Neural cell (in vitro differentiated cells): Measurements from ENCODE around the gene PRPF38B. TPM values are rescaled to one million over a fixed set of nuclear protein-coding genes. Genes with fewer than 3 reads are reported as not detected.
"Not testable (repeated sequence)": the region's sequence is repeated elsewhere in the genome, so short reads cannot be mapped to it uniquely, and the experiment has no call there.

Experiments
- H2AFZ ChIP-seq: fragments of 200-600, 300-800 bp; sonication (generic), shearing (Covaris generic); 2 replicates; pipeline ENCODE4 v1.6.0; 2014; ENCODE audit warnings: low read depth, mild to moderate bottlenecking, antibody characterized with exemption, low read length, moderate library complexity
- H3F3A ChIP-seq: fragments of 200-600 bp; shearing (Covaris generic); 2 replicates; pipeline ENCODE4 v1.6.1; 2016; ENCODE audit warnings: mild to moderate bottlenecking, moderate library complexity, mixed read lengths, antibody characterized with exemption, low read length; ENCODE audit not compliant: insufficient read depth, poor library complexity, severe bottlenecking
- H3K27ac ChIP-seq: fragments of 200-600, 300-800 bp; sonication (generic), shearing (Covaris generic); 2 replicates; pipeline ENCODE4 v1.5.1; 2014; ENCODE audit warnings: mild to moderate bottlenecking, low read length, moderate library complexity
- H3K27me3 ChIP-seq: fragments of 300-800, 200-600 bp; sonication (generic), shearing (Covaris generic); 2 replicates; pipeline ENCODE4 v1.6.0; 2014; ENCODE audit warnings: mild to moderate bottlenecking, low read depth, low read length, moderate library complexity; ENCODE audit not compliant: insufficient read depth
- H3K36me3 ChIP-seq: fragments of 300-800, 200-600 bp; sonication (generic), shearing (Covaris generic); 2 replicates; pipeline ENCODE4 v1.5.1; 2014; ENCODE audit warnings: mild to moderate bottlenecking, antibody characterized with exemption, low read length, moderate library complexity; ENCODE audit not compliant: insufficient read depth
- H3K4me2 ChIP-seq: fragments of 300-800, 200-600 bp; sonication (generic), shearing (Covaris generic); 2 replicates; pipeline ENCODE4 v1.6.0; 2014; ENCODE audit warnings: mild to moderate bottlenecking, low read length
- H3K4me3 ChIP-seq: fragments of 300-800, 200-600 bp; sonication (generic), shearing (Covaris generic); 2 replicates; pipeline ENCODE4 v1.5.1; 2014; ENCODE audit warnings: mild to moderate bottlenecking, low read length, moderate library complexity
- H3K79me2 ChIP-seq: fragments of 200-600 bp; shearing (Covaris generic); replicated peaks from 2 replicates; pipeline ENCODE4 v1.6.0; 2014; ENCODE audit warnings: mild to moderate bottlenecking, low read length, moderate library complexity; ENCODE audit not compliant: insufficient read depth
- H3K9ac ChIP-seq: fragments of 300-800, 200-600 bp; sonication (generic), shearing (Covaris generic); 2 replicates; pipeline ENCODE4 v1.6.1; 2016; ENCODE audit warnings: mild to moderate bottlenecking, low read length, mixed read lengths
- H3K9me2 ChIP-seq: fragments of 200-600 bp; shearing (Covaris generic); 2 replicates; pipeline ENCODE4 v1.6.1; 2016; ENCODE audit warnings: mild to moderate bottlenecking, low read length, mixed read lengths; ENCODE audit not compliant: insufficient read depth
- H3K9me3 ChIP-seq: fragments of 200-600, 300-800 bp; sonication (generic), shearing (Covaris generic); 2 replicates; pipeline ENCODE4 v1.6.1; 2016; ENCODE audit warnings: mild to moderate bottlenecking, mixed run types, low read length, moderate library complexity, mixed read lengths
- H4K20me1 ChIP-seq: fragments of 200-600 bp; shearing (Covaris generic); 2 replicates; pipeline ENCODE4 v1.6.1; 2016; ENCODE audit warnings: mild to moderate bottlenecking, mixed run types; ENCODE audit not compliant: insufficient read depth
- CTCF ChIP-seq: fragments of 450-650 bp; IDR thresholded peaks from 2 replicates; pipeline ENCODE4 v1.5.1; 2014; ENCODE audit warnings: antibody characterized with exemption, mild to moderate bottlenecking, moderate library complexity; ENCODE audit not compliant: poor library complexity, severe bottlenecking
- EP300 ChIP-seq: fragments of 450-650 bp; conservative IDR thresholded peaks from 2 replicates; pipeline ENCODE4 v1.6.1; 2014; ENCODE audit warnings: antibody characterized with exemption, mild to moderate bottlenecking, moderate library complexity; ENCODE audit not compliant: poor library complexity, severe bottlenecking
- EZH2 ChIP-seq: fragments of 200-600, 300-800 bp; shearing (Covaris generic), sonication (generic); IDR thresholded peaks from 2 replicates; pipeline ENCODE4 v1.6.1; 2014; ENCODE audit warnings: antibody characterized with exemption, low read length, borderline replicate concordance, mild to moderate bottlenecking; ENCODE audit not compliant: insufficient read depth, poor library complexity, severe bottlenecking
- MXI1 ChIP-seq: fragments of 450-650 bp; conservative IDR thresholded peaks from 2 replicates; pipeline ENCODE4 v1.6.1; 2014; ENCODE audit warnings: antibody characterized with exemption, mild to moderate bottlenecking; ENCODE audit not compliant: poor library complexity, severe bottlenecking
- POLR2AphosphoS5 ChIP-seq: IDR thresholded peaks from 2 replicates; pipeline ENCODE4 v1.6.1; 2012
- RAD21 ChIP-seq: fragments of 450-650 bp; conservative IDR thresholded peaks from 2 replicates; pipeline ENCODE4 v1.6.1; 2014; ENCODE audit warnings: antibody characterized with exemption, mild to moderate bottlenecking, moderate library complexity
- REST ChIP-seq: IDR thresholded peaks from 2 replicates; pipeline ENCODE4 v1.6.1; 2012; ENCODE audit warnings: borderline replicate concordance
- SMC3 ChIP-seq: fragments of 450-650 bp; conservative IDR thresholded peaks from 2 replicates; pipeline ENCODE4 v1.6.1; 2014; ENCODE audit warnings: antibody characterized with exemption, mild to moderate bottlenecking, moderate library complexity; ENCODE audit not compliant: poor library complexity
- TAF1 ChIP-seq: IDR thresholded peaks from 2 replicates; pipeline ENCODE4 v1.6.1; 2012; ENCODE audit warnings: low read depth
- polyA plus RNA-seq: library from polyadenylated mRNA; depleted of rRNA; stranded (reverse); fragments of >200 nt; gene quantifications from 2 replicates; pipeline ENCODE4 v1.2.3, GENCODE V29; 2014

PRPF38B gene
- polyA plus RNA-seq, 1 donor from 2014 or later: 31.9 TPM

- Histone ChIP-seq H3K9me2 (no peaks in the 10 kb centered on the region), H3K4me2 (no peak overlapping the region), H3K27me3 (no peaks in the 10 kb centered on the region), H3K27ac (no peak overlapping the region), H3K9me3 (no peaks in the 10 kb centered on the region), H3K36me3 (no peaks in the 10 kb centered on the region), H3K79me2 (no peaks in the 10 kb centered on the region), H4K20me1 (no peaks in the 10 kb centered on the region), H2AFZ (no peak overlapping the region), H3K4me3 (no peak overlapping the region), H3F3A (no peaks in the 10 kb centered on the region), H3K9ac (no peak overlapping the region)
- TF ChIP-seq TAF1 (no peak), SMC3 (no peak), EP300 (no peak), POLR2AphosphoS5 (no peak), EZH2 (no peak), REST (no peak), MXI1 (no peak), RAD21 (no peak), CTCF (no peak)
Measured at GRCh38 chr1:108679586-108680213, 12.4 kb upstream of the PRPF38B start.

- not testable (repeated sequence) for H3K9me2 ChIP-seq, H3K9me3 ChIP-seq, H3F3A ChIP-seq, H2AFZ ChIP-seq, H3K27ac ChIP-seq, H3K27me3 ChIP-seq, H3K4me3 ChIP-seq, H4K20me1 ChIP-seq, H3K79me2 ChIP-seq, H3K9ac ChIP-seq, H3K4me2 ChIP-seq, H3K36me3 ChIP-seq
Measured at GRCh38 chr1:108681701-108682100, 10.4 kb upstream of the PRPF38B start.

GRCh38 chr1:108685529-108685928 is 6.6 kb upstream of the PRPF38B start:
- no peaks in the 10 kb centered on the region for H4K20me1 ChIP-seq
- no peak for TF ChIP-seq SMC3
- no peak for TF ChIP-seq TAF1
- TF ChIP-seq EZH2: no peak
- no peak for TF ChIP-seq CTCF
- TF ChIP-seq EP300: no peak
- no peak for TF ChIP-seq MXI1
- no peak for TF ChIP-seq POLR2AphosphoS5
- TF ChIP-seq RAD21: no peak
- TF ChIP-seq REST: no peak
- no peaks in the 10 kb centered on the region for H3K36me3 ChIP-seq
- no peaks in the 10 kb centered on the region for H3F3A ChIP-seq
- H3K9me2 ChIP-seq: no peaks in the 10 kb centered on the region
- H2AFZ ChIP-seq: no peak overlapping the region
- H3K27ac ChIP-seq: no peak overlapping the region
- no peak overlapping the region for H3K4me3 ChIP-seq
- no peak overlapping the region for H3K9ac ChIP-seq
- no peaks in the 10 kb centered on the region for H3K27me3 ChIP-seq
- H3K79me2 ChIP-seq: no peaks in the 10 kb centered on the region
- no peak overlapping the region for H3K4me2 ChIP-seq
- no peaks in the 10 kb centered on the region for H3K9me3 ChIP-seq
